SK-N-SH treated with all-trans-retinoic acid at 6 μM for 48 hours (cell line): Measurements from ENCODE around the gene ASCL3.

ENCODE experiments used
- ATAC-seq: fragments of 200-7000 bp; cut with Tn5 transposase; 3 replicates; pipeline ENCODE4 v1.9.1; 2020; ENCODE audit warnings: mild to moderate bottlenecking, moderate library complexity
- ARNTL ChIP-seq: fragments of 450-650 bp; formaldehyde crosslinking; IDR thresholded peaks from 2 replicates; pipeline ENCODE4 v1.5.0; 2020; ENCODE audit warnings: low read depth, mild to moderate bottlenecking, moderate library complexity, borderline replicate concordance
- BACH2 ChIP-seq: fragments of 250-450 bp; sonication (Bioruptor Pico); IDR thresholded peaks from 2 replicates; pipeline ENCODE4 v1.9.0; 2021; ENCODE audit warnings: mild to moderate bottlenecking, borderline replicate concordance
- CSDC2 ChIP-seq: fragments of 250-450 bp; sonication (Bioruptor Pico); IDR thresholded peaks from 2 replicates; pipeline ENCODE4 v1.5.0; 2020; ENCODE audit warnings: mild to moderate bottlenecking, moderate library complexity
- CSRNP3 ChIP-seq: fragments of 250-450 bp; sonication (Bioruptor Pico); IDR thresholded peaks from 2 replicates; pipeline ENCODE4 v1.5.1; 2021; ENCODE audit warnings: mild to moderate bottlenecking, moderate library complexity
- ESRRG ChIP-seq: fragments of 250-450 bp; sonication (Bioruptor Pico); IDR thresholded peaks from 2 replicates; pipeline ENCODE4 v1.6.1; 2021; ENCODE audit warnings: mild to moderate bottlenecking
- GLIS3 ChIP-seq: fragments of 250-450 bp; sonication (Bioruptor Pico); IDR thresholded peaks from 2 replicates; pipeline ENCODE4 v1.5.0; 2020; ENCODE audit warnings: mild to moderate bottlenecking, moderate library complexity
- ISL1 ChIP-seq: fragments of 250-450 bp; sonication (Bioruptor Pico); IDR thresholded peaks from 2 replicates; pipeline ENCODE4 v2.1.2; 2022; ENCODE audit warnings: mild to moderate bottlenecking, moderate library complexity
- OSR1 ChIP-seq: fragments of 250-450 bp; sonication (Bioruptor Pico); IDR thresholded peaks from 2 replicates; pipeline ENCODE4 v1.8.0; 2022; ENCODE audit warnings: moderate library complexity, mild to moderate bottlenecking, inconsistent platforms
- PPARA ChIP-seq: fragments of 250-450 bp; sonication (Bioruptor Pico); IDR thresholded peaks from 2 replicates; pipeline ENCODE4 v1.5.0; 2020; ENCODE audit warnings: mild to moderate bottlenecking, borderline replicate concordance
- RARB ChIP-seq: fragments of 250-450 bp; sonication (Bioruptor Pico); IDR thresholded peaks from 2 replicates; pipeline ENCODE4 v1.8.0; 2021; ENCODE audit warnings: mild to moderate bottlenecking, moderate library complexity
- SNAI2 ChIP-seq: fragments of 250-450 bp; sonication (Bioruptor Pico); IDR thresholded peaks from 2 replicates; pipeline ENCODE4 v1.5.0; 2020; ENCODE audit warnings: mild to moderate bottlenecking, moderate library complexity
- TCF4 ChIP-seq: fragments of 250-450 bp; sonication (Bioruptor Pico); IDR thresholded peaks from 2 replicates; pipeline ENCODE4 v1.8.0; 2021; ENCODE audit warnings: mild to moderate bottlenecking, moderate library complexity, borderline replicate concordance
- TOX ChIP-seq: fragments of 250-450 bp; sonication (Bioruptor Pico); IDR thresholded peaks from 2 replicates; pipeline ENCODE4 v1.8.0; 2021; ENCODE audit warnings: mild to moderate bottlenecking, moderate library complexity, borderline replicate concordance
- TSHZ2 ChIP-seq: fragments of 250-450 bp; sonication (Bioruptor Pico); IDR thresholded peaks from 2 replicates; pipeline ENCODE4 v1.5.0; 2020; ENCODE audit warnings: mild to moderate bottlenecking, moderate library complexity
- ZC3H10 ChIP-seq: fragments of 250-450 bp; sonication (Bioruptor Pico); IDR thresholded peaks from 2 replicates; pipeline ENCODE4 v1.5.1; 2021; ENCODE audit warnings: mild to moderate bottlenecking, moderate library complexity
- ZFP3 ChIP-seq: fragments of 250-450 bp; sonication (Bioruptor Pico); IDR thresholded peaks from 2 replicates; pipeline ENCODE4 v1.5.0; 2020; ENCODE audit warnings: mild to moderate bottlenecking, moderate library complexity
- ZFP30 ChIP-seq: fragments of 450-650 bp; formaldehyde crosslinking; IDR thresholded peaks from 2 replicates; pipeline ENCODE4 v1.5.0; 2022; ENCODE audit warnings: mild to moderate bottlenecking, moderate library complexity
- ZNF565 ChIP-seq: fragments of 450-650 bp; formaldehyde crosslinking; conservative IDR thresholded peaks from 2 replicates; pipeline ENCODE4 v1.5.0; 2020; ENCODE audit warnings: low read depth, mild to moderate bottlenecking, moderate library complexity
- ZNF70 ChIP-seq: fragments of 450-650 bp; formaldehyde crosslinking; IDR thresholded peaks from 2 replicates; pipeline ENCODE4 v1.5.0; 2020; ENCODE audit warnings: mild to moderate bottlenecking, moderate library complexity
- ZNF8 ChIP-seq: fragments of 450-650 bp; formaldehyde crosslinking; IDR thresholded peaks from 2 replicates; pipeline ENCODE4 v1.5.0; 2020; ENCODE audit warnings: mild to moderate bottlenecking, moderate library complexity
- TF ChIP-seq, protein P1 (sequence below): fragments of 250-450 bp; sonication (Bioruptor Pico); IDR thresholded peaks from 2 replicates; pipeline ENCODE4 v1.8.0; 2020; ENCODE audit warnings: mild to moderate bottlenecking, moderate library complexity, borderline replicate concordance
- TF ChIP-seq, protein P2 (sequence below): fragments of 250-450 bp; sonication (Bioruptor Pico); IDR thresholded peaks from 2 replicates; pipeline ENCODE4 v1.5.1; 2020; ENCODE audit warnings: low read depth, mild to moderate bottlenecking, moderate library complexity

The ASCL3 gene

GRCh38 chr11:8917157-8917825 is 25.5 kb downstream of the ASCL3 start:
- no peak for TF ChIP-seq TOX (CRISPR knock-in tag)
- TF ChIP-seq CSDC2 = 0 out of 2 replicates have a peak, but pooled peaks have one; percentile 18
- ATAC-seq = peak; percentile 96

DNA sequence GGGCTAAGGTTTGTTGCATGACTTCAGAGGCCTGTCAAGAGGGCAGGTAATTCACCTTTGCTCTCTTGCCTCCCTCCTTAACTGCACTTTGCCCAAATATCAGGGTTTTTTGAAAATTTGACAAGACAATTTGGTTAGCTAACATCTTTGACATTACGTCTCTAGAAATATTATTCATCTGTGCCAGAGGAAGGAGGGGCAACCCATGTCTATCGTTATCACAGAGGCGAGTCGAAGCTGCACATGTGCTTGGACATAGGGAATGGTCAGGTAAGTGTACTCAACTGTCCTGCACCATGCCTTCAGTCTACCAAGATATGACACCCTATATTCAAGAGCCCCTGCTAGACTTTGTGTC is 28.2 kb downstream of the ASCL3 start:
- no peak for ATAC-seq
- TF ChIP-seq SNAI2 (CRISPR knock-in tag) = no peak
- TF ChIP-seq ZFP3 (CRISPR knock-in tag) = no peak
- TF ChIP-seq, protein P1, sequence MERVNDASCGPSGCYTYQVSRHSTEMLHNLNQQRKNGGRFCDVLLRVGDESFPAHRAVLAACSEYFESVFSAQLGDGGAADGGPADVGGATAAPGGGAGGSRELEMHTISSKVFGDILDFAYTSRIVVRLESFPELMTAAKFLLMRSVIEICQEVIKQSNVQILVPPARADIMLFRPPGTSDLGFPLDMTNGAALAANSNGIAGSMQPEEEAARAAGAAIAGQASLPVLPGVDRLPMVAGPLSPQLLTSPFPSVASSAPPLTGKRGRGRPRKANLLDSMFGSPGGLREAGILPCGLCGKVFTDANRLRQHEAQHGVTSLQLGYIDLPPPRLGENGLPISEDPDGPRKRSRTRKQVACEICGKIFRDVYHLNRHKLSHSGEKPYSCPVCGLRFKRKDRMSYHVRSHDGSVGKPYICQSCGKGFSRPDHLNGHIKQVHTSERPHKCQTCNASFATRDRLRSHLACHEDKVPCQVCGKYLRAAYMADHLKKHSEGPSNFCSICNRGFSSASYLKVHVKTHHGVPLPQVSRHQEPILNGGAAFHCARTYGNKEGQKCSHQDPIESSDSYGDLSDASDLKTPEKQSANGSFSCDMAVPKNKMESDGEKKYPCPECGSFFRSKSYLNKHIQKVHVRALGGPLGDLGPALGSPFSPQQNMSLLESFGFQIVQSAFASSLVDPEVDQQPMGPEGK (CRISPR knock-in tag) = no peak
- no peak for TF ChIP-seq PPARA
- no peak for TF ChIP-seq ISL1 (CRISPR knock-in tag)
- no peak for TF ChIP-seq OSR1 (CRISPR knock-in tag)
- TF ChIP-seq TSHZ2 (CRISPR knock-in tag) = no peak
- TF ChIP-seq, protein P2, sequence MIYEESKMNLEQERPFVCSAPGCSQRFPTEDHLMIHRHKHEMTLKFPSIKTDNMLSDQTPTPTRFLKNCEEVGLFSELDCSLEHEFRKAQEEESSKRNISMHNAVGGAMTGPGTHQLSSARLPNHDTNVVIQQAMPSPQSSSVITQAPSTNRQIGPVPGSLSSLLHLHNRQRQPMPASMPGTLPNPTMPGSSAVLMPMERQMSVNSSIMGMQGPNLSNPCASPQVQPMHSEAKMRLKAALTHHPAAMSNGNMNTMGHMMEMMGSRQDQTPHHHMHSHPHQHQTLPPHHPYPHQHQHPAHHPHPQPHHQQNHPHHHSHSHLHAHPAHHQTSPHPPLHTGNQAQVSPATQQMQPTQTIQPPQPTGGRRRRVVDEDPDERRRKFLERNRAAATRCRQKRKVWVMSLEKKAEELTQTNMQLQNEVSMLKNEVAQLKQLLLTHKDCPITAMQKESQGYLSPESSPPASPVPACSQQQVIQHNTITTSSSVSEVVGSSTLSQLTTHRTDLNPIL (CRISPR knock-in tag) = no peak
- TF ChIP-seq ARNTL (CRISPR knock-in tag) = no peak
- no peak for TF ChIP-seq TOX (CRISPR knock-in tag)
- no peak for TF ChIP-seq ZFP30 (CRISPR knock-in tag)
- TF ChIP-seq ZNF565 (CRISPR knock-in tag) = no peak
- no peak for TF ChIP-seq RARB
- TF ChIP-seq ZNF70 (CRISPR knock-in tag) = no peak
- TF ChIP-seq CSRNP3 (CRISPR knock-in tag) = no peak
- TF ChIP-seq, all 23 proteins: peak for 0

DNA sequence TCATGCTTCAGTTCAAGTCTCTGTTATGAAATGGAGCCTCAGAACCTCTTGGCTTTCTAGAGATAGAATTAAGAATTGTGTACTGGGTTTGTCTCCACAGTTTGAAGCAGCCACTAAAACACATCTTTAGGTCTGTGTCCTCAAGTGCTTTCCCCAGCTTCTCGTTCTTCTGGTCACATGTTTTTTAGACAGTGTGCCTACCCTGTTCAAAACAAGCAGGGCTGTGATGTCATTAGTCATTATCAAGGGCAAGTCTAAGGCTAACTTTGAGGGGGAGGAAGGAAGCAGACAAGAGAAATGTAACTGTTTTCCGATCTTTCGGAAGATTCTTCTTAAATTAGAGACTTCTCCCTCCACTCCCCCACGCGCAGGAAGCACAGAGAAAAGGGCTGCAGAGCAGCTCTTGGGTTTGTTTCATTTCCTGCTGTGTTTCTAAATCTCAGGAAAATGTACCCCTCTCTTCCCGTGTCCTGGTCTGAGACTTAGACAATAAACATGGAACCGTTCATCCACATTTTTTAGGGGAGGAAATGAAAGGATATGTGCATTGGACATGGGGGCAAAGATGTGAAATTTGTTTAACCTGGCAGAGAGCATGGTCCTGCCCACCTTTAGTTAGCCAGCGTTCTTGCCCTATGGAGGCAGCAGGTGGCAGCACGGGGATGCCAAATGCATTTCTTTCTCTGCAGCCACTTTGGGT is 28.7 kb downstream of the ASCL3 start:
- ATAC-seq = no peak
- TF ChIP-seq CSRNP3 (CRISPR knock-in tag) (no peak), BACH2 (CRISPR knock-in tag) (no peak), PPARA (no peak), ISL1 (CRISPR knock-in tag) (no peak), ZC3H10 (no peak), RARB (no peak), GLIS3 (no peak), ZNF8 (CRISPR knock-in tag) (no peak), SNAI2 (CRISPR knock-in tag) (no peak), TCF4 (CRISPR knock-in tag) (no peak), ZNF70 (CRISPR knock-in tag) (no peak), ESRRG (CRISPR knock-in tag) (no peak), TOX (CRISPR knock-in tag) (no peak), OSR1 (CRISPR knock-in tag) (no peak)
- TF ChIP-seq, protein P1 (CRISPR knock-in tag) = no peak
- TF ChIP-seq, protein P2 (CRISPR knock-in tag) = no peak
